Stimulated activated CD8-positive, alpha-beta memory T cell treated with anti-CD3 and anti-CD28 coated beads, Interleukin-12 subunit alpha, Interleukin-12 subunit beta, amount 100 ng/mL, for 24 hours (primary cell): ENCODE measurements around the gene TRUB1.

Experiments
- DNase-seq: peaks from one replicate; pipeline ENCODE4 v3.0.0-alpha.2; 2020; ENCODE audit errors: extremely low read depth

Gene TRUB1

GRCh38 chr10:114982989-114983388 is 45.0 kb downstream of the TRUB1 start:
- DNase-seq: no peak

GRCh38 chr10:114987995-114988394 is 50.0 kb downstream of the TRUB1 start:
- no peak for DNase-seq

DNA sequence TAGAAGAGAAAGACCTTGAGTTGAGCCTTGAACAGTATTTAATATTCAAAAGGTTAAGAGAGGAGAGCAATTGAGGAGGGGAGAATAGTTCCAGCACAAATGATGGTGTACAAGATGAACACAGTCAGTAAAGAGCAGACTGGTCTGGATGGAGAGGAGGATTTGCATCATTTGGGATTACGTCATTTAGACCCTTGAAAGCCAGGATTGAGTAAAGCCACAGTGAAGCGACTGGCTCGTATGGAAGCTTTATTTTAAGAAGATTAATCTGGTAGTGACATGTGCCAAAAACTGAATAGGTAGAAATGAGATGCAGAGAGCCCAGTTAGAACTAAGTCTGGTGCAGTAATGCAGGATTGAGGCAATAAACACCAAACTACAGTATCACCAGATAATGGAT is 52.6 kb downstream of the TRUB1 start:
- no peak for DNase-seq

- DNase-seq: no peak
Observed at GRCh38 chr10:114990991-114991390, 53.0 kb downstream of the TRUB1 start.

DNA sequence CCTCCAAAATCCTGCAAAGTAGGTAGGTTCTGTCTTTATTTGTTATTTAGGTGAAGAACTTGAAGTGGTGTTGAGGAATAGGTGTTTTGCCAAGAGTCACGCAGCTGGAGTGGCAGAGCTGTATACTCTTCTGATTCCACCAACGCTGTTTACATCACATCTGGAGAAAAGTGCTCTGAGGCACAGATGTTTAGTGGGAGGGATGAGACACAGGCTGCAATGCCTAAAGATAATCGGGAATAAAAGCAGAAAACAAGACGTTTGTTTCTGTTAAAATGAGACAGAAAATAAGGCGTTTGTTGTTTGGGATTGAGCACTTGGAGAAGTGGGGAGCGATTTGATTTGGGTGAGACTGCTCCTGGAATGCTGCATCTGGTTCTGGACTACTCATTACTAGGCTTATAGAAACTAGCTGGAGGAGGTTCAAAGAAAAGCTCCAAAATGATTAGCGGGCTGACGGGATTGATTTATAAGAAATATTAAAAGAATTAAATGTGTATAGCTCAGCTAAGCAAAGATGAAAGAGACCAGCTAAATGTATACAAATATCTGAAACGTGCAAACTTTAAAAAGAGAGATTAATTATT is 54.3 kb downstream of the TRUB1 start:
- DNase-seq: no peak

DNA sequence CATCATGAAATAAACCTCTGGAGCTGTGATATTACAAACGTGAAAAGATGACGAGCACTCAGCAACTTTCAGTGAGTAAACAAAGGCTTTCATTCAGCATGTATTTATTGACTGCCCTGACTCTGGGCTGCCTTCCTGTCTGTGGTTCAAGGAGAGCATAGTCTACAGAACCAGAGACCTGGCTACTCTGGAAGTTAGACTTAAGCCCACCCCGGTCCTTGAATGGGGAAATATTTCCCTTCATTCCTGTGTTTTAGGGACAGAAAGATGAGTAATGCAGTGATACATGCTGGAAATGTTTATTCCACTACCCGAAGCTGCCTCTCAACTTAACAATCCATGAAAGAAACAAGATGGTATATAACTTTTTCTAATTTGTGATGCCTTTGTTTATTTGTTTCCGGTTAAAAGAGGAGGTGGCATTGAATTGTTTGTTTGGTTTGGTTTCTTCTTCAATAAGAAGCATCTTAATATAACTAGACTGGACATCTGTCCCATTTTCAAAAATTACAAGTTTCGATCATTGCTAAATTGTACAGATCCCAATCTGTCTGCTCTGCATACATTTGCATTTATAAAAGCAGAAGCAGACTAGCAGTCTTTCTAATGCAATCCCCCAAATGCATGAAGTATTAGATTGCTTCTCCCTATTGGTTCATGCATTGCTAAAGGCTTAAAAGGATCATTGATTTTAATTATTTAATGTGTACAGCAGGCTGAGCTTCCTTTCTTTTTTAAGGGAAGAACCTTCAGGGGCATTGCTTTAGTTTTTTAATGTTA is 57.7 kb downstream of the TRUB1 start:
- no peak for DNase-seq

DNA sequence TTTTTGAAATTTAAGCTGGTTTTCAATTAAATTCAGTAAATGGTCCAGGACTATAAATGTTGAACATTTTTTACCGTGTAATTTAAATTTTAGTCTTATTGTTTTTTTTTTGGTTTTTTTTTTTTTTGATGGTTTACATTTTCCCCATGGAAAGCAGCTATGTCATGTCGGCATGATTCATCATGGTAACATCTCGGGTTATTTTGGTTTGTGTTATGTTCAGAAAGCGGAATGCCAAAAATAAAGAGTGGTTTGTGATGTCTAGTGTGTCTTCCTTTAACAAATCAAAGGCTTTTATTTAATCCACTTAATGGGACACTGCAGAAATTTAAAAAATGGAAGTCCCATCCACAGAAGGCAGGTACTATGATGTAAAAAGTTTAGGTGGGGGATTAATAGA is 58.5 kb downstream of the TRUB1 start:
- no peak for DNase-seq

DNA sequence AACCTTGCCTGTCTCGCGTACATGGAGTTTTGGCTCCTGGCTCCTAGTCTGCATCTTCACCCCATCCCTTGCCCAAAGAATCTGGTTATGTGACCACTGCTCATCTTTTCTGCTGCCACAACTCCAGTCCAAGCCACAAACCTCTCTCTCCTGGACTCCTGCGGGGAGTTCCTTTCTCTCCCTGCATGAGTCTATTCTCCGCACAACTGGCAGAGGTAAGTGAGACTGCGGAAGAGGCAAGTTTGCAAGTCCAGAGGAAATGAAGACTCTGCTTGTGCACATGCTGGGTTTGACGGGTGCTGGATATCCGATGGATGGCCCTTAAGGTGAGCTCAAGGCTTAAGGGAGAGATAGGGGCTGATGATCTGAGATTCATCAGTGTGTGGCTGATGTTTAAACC is 61.0 kb downstream of the TRUB1 start:
- DNase-seq: no peak

GRCh38 chr10:115001506-115002381 is 63.7 kb downstream of the TRUB1 start:
- no peak for DNase-seq

DNA sequence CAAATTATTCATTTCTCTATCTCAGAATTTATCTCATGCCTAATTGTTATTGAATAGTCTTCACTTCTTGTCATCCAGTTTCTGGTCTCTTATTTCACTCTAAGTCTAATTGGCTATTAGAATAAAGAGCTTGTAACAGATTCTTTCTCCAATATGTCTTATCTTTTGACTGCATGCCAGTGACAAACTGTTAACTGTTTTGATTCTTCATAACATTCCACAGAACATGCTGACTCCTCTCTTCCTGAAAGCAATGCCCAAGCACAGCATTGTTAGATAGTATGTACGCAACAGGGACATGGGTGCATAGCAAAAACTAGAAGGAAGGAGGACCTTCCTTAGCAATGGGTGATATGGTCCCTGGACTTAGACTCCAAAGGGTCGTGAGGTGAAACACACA is 65.4 kb downstream of the TRUB1 start:
- no peak for DNase-seq

- DNase-seq: no peak
Observed at GRCh38 chr10:115004236-115004862, 66.4 kb downstream of the TRUB1 start.

GRCh38 chr10:115005771-115006170 is 67.8 kb downstream of the TRUB1 start:
- DNase-seq: no peak

DNA sequence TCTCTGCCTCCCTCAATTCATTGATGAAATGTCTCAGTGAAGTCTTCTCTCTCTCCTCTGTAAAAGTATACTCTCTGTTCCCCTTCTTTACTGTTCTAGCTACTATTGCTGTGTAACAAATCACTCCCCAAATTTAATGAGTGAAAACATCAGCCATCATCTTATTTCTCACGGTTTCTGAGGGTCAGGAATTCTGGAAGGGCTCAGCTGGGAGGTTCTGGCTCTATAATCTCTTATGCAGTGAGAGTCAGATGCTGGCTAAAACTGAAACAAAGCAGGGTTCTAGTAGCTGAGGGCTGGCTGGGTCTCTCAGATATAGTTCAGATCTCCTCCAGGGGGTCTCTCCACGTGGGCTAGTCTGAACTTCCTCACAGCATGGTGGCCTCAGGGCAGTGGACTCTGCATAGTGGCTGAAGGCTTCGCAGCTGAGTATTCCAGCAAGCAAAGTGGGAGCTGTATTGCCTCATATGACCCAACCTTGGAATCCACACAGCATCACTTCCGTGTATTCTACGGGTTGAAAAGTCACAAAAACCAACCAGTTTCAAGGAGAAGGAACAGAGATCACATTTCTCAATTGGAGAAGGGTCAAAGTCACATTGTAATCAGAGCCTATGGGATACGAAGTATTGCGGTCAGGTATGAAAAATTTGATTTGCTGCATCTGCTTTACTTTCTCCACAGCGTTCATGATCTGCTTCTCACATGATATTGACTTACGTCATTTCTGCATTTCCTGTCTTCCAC is 80.4 kb downstream of the TRUB1 start:
- DNase-seq: no peak

DNA sequence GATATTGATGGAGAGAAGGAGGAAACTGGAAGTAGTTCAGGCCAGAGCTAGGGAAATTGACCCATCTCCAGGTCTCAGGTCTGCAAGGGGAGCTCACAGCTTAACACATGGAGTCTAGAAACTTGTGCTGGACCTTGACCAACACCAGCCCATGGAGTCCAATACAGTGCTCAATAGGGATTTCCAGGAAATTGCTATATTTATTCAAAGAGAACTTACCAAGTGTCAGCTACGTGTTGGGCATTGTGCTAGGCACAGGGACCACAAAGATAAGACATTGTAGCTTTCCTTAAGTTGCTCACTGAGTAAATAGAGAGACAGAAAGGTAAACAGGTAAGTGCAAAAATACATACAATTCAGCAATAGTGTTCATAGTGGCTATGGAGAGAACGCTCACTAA is 82.5 kb downstream of the TRUB1 start:
- no peak for DNase-seq

GRCh38 chr10:115022733-115023132 is 84.7 kb downstream of the TRUB1 start:
- DNase-seq: no peak

DNA sequence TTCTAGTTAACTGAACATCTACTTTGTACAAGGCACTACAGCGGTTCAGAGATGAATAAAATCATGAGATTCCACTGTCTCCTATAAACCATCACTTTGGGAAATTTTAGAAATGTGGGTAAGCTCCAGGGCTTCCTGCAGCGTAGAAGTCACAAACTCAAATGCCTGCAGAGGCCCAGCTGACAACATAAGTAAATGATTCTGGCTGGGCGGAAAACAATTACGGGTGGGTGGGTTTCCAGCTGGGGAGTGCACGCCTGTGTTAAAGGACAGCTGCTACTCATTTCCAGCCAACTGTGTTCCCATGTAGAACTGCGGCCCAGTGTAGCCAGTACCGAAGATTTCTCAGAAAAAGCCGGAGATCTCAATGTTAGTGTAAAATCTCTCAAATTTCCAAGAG is 85.7 kb downstream of the TRUB1 start:
- DNase-seq: no peak

GRCh38 chr10:115024371-115024770 is 86.4 kb downstream of the TRUB1 start:
- DNase-seq: no peak

- DNase-seq: no peak
Observed at GRCh38 chr10:115026056-115026745, 88.2 kb downstream of the TRUB1 start.

- no peak for DNase-seq
Observed at GRCh38 chr10:115026746-115027140, 88.7 kb downstream of the TRUB1 start.
